Skeletal muscle satellite cell (primary cell): Measurements from ENCODE around the gene ZFYVE21.

Source experiments
- H3K27me3 ChIP-seq: 2 replicates; pipeline ENCODE4 v1.7.0; 2013; ENCODE audit warnings: low read length; ENCODE audit not compliant: control insufficient read depth, insufficient read depth
- H3K36me3 ChIP-seq: 2 replicates; pipeline ENCODE4 v1.7.0; 2013; ENCODE audit warnings: mild to moderate bottlenecking, control low read depth, low read length; ENCODE audit not compliant: insufficient read depth
- H3K4me1 ChIP-seq: 2 replicates; pipeline ENCODE4 v1.7.0; 2013; ENCODE audit warnings: low read length; ENCODE audit not compliant: control insufficient read depth, insufficient read depth
- H3K4me2 ChIP-seq: 2 replicates; pipeline ENCODE4 v1.7.0; 2013; ENCODE audit warnings: mild to moderate bottlenecking, low read length
- H3K4me3 ChIP-seq: 2 replicates; pipeline ENCODE4 v1.7.0; 2013; ENCODE audit warnings: low read length
- H3K9ac ChIP-seq: 2 replicates; pipeline ENCODE4 v1.7.0; 2013; ENCODE audit warnings: mild to moderate bottlenecking, low read depth, low read length, moderate library complexity
- H3K9me3 ChIP-seq: replicated peaks from 2 replicates; pipeline ENCODE4 v1.7.0; 2013; ENCODE audit warnings: mild to moderate bottlenecking, control low read depth, low read length

Gene ZFYVE21

GRCh38 chr14:103702095-103702494 lies 13.5 kb upstream of the ZFYVE21 start:
- Histone ChIP-seq H3K4me2 (no peak overlapping the region), H3K9me3 (no peaks in the 10 kb centered on the region), H3K27me3 (no peaks in the 10 kb centered on the region), H3K4me1 (peaks cover 17% of the 10 kb centered on the region), H3K4me3 (no peak overlapping the region), H3K36me3 (peaks cover 91% of the 10 kb centered on the region), H3K9ac (no peak overlapping the region)

GRCh38 chr14:103702497-103703432 lies 12.8 kb upstream of the ZFYVE21 start:
- no peak overlapping the region for H3K4me2 ChIP-seq
- no peaks in the 10 kb centered on the region for H3K9me3 ChIP-seq
- peaks cover 14% of the 10 kb centered on the region for H3K4me1 ChIP-seq
- peaks cover 89% of the 10 kb centered on the region for H3K36me3 ChIP-seq
- no peak overlapping the region for H3K9ac ChIP-seq
- no peak overlapping the region for H3K4me3 ChIP-seq
- H3K27me3 ChIP-seq: no peaks in the 10 kb centered on the region

- Histone ChIP-seq H3K9me3 (no peaks in the 10 kb centered on the region), H3K36me3 (peaks cover 89% of the 10 kb centered on the region), H3K9ac (no peak overlapping the region), H3K27me3 (no peaks in the 10 kb centered on the region), H3K4me2 (no peak overlapping the region), H3K4me1 (peaks cover 20% of the 10 kb centered on the region), H3K4me3 (no peak overlapping the region)
These were observed 11.9 kb upstream of the ZFYVE21 start for GRCh38 chr14:103703433-103704385.

GRCh38 chr14:103704708-103705107 lies 10.9 kb upstream of the ZFYVE21 start:
- peaks cover 25% of the 10 kb centered on the region for H3K4me1 ChIP-seq
- H3K4me3 ChIP-seq: no peak overlapping the region
- no peak overlapping the region for H3K9ac ChIP-seq
- H3K36me3 ChIP-seq: peaks cover 88% of the 10 kb centered on the region
- H3K9me3 ChIP-seq: no peaks in the 10 kb centered on the region
- no peak overlapping the region for H3K4me2 ChIP-seq
- H3K27me3 ChIP-seq: no peaks in the 10 kb centered on the region

- no peaks in the 10 kb centered on the region for H3K9me3 ChIP-seq
- H3K4me3 ChIP-seq: no peak overlapping the region
- H3K4me1 ChIP-seq: peaks cover 21% of the 10 kb centered on the region
- H3K9ac ChIP-seq: no peak overlapping the region
- H3K27me3 ChIP-seq: no peaks in the 10 kb centered on the region
- no peak overlapping the region for H3K4me2 ChIP-seq
- H3K36me3 ChIP-seq: peaks cover 86% of the 10 kb centered on the region
These were observed 10.5 kb upstream of the ZFYVE21 start for GRCh38 chr14:103705118-103705503.

GRCh38 chr14:103705504-103706284 lies 9.9 kb upstream of the ZFYVE21 start:
- no peak overlapping the region for H3K4me2 ChIP-seq
- no peak overlapping the region for H3K4me3 ChIP-seq
- H3K36me3 ChIP-seq: peaks cover 80% of the 10 kb centered on the region
- no peaks in the 10 kb centered on the region for H3K9me3 ChIP-seq
- no peaks in the 10 kb centered on the region for H3K27me3 ChIP-seq
- peaks cover 15% of the 10 kb centered on the region for H3K4me1 ChIP-seq
- no peak overlapping the region for H3K9ac ChIP-seq

GRCh38 chr14:103706551-103707328 lies 8.9 kb upstream of the ZFYVE21 start:
- no peaks in the 10 kb centered on the region for H3K9me3 ChIP-seq
- H3K4me1 ChIP-seq: peaks cover 21% of the 10 kb centered on the region
- H3K4me3 ChIP-seq: no peak overlapping the region
- no peak overlapping the region for H3K9ac ChIP-seq
- no peaks in the 10 kb centered on the region for H3K27me3 ChIP-seq
- H3K36me3 ChIP-seq: peaks cover 73% of the 10 kb centered on the region
- H3K4me2 ChIP-seq: no peak overlapping the region

- Histone ChIP-seq H3K9ac (no peak overlapping the region), H3K4me1 (peaks cover 30% of the 10 kb centered on the region), H3K4me2 (no peak overlapping the region), H3K9me3 (no peaks in the 10 kb centered on the region), H3K36me3 (peaks cover 64% of the 10 kb centered on the region), H3K27me3 (no peaks in the 10 kb centered on the region), H3K4me3 (no peak overlapping the region)
These were observed 8.0 kb upstream of the ZFYVE21 start for GRCh38 chr14:103707329-103708263.

GRCh38 chr14:103708750-103709187 lies 6.8 kb upstream of the ZFYVE21 start:
- no peak overlapping the region for H3K9ac ChIP-seq
- H3K27me3 ChIP-seq: no peaks in the 10 kb centered on the region
- H3K4me3 ChIP-seq: no peak overlapping the region
- H3K36me3 ChIP-seq: peaks cover 53% of the 10 kb centered on the region
- H3K4me2 ChIP-seq: no peak overlapping the region
- no peaks in the 10 kb centered on the region for H3K9me3 ChIP-seq
- H3K4me1 ChIP-seq: peaks cover 41% of the 10 kb centered on the region

- Histone ChIP-seq H3K36me3 (peaks cover 45% of the 10 kb centered on the region), H3K4me1 (peaks cover 49% of the 10 kb centered on the region), H3K9ac (no peak overlapping the region), H3K27me3 (no peaks in the 10 kb centered on the region), H3K4me2 (no peak overlapping the region), H3K4me3 (no peak overlapping the region), H3K9me3 (no peaks in the 10 kb centered on the region)
These were observed 5.8 kb upstream of the ZFYVE21 start for GRCh38 chr14:103709814-103710213.
